GM12872 (cell line): ENCODE results near the gene PLAGL1.

Experiments used
- TF ChIP-seq, protein P1 (sequence below): IDR thresholded peaks from 3 replicates; pipeline ENCODE4 v1.5.1; 2011; ENCODE audit warnings: low read depth, mild to moderate bottlenecking, low read length, moderate library complexity; ENCODE audit not compliant: insufficient read depth

PLAGL1 gene

DNA sequence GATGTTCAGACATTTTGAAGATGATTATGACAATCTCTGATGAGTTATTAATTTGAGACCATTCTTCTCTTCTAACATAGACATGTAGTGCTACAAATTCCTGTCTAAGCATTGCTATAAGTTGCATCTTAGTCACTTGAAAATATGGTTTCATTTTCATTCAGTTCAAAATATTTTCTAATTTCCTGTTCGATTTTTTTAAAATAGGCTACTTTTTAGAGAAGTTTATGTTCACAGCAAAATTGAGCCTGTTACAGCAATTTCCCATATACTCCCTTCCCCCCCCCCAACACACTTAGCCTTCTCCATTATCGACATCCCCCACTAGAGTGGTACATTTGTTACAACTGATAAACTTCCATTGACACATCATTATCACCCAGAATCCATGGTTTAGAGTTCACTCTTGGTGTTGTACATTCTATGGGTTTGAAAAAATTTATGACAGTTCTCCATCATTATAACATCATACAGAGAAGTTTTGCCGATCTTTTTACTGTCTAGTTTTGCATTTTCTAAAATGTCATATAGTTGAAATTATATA is 31.2 kb downstream of the PLAGL1 start:
- TF ChIP-seq, protein P1, sequence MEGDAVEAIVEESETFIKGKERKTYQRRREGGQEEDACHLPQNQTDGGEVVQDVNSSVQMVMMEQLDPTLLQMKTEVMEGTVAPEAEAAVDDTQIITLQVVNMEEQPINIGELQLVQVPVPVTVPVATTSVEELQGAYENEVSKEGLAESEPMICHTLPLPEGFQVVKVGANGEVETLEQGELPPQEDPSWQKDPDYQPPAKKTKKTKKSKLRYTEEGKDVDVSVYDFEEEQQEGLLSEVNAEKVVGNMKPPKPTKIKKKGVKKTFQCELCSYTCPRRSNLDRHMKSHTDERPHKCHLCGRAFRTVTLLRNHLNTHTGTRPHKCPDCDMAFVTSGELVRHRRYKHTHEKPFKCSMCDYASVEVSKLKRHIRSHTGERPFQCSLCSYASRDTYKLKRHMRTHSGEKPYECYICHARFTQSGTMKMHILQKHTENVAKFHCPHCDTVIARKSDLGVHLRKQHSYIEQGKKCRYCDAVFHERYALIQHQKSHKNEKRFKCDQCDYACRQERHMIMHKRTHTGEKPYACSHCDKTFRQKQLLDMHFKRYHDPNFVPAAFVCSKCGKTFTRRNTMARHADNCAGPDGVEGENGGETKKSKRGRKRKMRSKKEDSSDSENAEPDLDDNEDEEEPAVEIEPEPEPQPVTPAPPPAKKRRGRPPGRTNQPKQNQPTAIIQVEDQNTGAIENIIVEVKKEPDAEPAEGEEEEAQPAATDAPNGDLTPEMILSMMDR = no peak

DNA sequence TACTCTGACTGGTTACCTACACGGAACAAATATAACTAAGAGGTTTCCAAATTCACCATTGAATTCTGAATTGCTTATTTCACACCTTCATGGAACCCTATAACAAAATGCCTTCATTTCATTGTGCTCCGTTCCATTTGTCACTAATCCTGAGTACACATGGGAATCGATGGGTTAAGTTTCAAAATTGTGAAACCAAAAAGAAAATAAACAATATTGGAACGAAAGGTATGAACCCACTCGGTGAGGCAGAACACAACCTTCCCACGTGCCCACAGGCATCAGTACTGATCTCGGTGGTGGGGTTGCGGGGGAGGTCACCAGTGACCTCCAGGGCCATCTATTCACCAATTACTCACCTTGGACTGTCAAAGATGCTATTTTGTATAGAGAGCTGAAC is 34.0 kb downstream of the PLAGL1 start:
- TF ChIP-seq, protein P1 = no peak

DNA sequence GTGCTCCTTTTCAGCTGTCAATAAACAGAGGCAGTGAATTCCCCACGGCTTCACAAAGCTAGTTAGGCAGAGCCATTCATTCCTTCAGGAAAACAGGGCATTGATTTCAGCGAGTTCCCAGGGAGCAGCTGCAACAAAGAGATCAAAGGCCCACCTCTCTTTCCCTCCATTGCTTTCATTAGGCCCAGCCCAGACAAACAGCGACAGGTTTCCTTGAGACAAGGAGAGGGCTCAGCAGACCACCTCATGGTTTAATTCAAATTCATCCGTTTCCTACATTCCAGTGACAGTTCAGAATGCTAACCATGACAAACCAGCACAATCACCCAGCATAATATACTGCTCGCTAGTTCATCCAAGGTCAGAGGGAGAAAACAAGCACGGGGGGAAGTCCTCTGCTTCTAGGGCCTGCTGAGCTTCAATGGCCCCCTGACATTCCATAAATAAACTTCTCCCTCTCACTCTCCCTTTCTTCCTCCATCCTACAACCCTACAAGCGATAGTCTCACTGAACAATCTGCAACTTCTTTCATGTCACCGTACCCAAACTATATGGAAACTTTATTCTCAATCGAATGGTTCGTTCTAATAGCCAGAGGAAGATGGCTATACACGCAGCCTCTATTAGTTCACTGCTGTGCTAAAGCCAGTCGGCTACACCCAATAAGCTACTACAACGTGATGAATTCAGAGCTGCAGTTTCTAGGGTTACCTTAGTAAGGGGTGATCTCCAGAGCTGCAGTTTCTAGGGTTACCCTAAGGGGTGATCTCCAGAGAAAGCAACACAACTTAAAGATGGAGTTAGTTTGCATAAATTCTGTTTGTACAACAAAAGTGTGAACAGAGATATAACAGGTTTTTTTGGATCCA is 34.7 kb downstream of the PLAGL1 start:
- TF ChIP-seq, protein P1 = no peak

DNA sequence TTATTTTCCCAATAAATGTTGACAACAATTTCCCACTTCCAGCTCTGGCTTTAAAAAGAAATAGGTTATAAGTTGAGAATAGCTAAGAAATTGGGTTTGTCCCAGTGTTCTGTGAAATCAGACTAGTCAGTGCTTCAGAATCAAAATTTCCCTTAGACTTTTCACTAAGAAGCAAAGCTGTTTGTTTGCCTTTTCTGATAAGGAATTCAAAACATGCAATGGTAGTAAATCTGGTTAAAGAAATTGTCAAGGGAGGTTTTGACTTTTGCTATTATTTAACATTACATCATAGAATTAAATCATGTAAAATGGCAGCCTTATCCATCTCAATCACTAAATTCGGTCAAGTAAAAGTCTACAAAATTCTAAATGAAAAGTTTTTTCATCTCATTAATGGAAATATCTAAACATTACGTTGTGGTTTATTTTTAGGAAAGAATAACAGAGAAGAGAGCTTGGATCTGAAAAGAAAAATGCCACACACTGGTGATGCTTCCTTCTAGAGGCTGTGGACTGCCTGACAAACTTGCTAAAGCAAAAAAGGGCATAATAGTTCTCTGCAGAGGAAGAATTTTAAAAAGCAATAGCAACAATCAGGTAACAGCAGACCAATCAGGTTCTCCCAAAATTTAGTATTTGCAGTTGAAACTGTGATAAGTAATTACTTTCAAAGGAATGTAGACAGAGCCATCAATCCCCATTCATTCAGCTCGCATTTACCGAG is 36.4 kb downstream of the PLAGL1 start:
- TF ChIP-seq, protein P1 = no peak

DNA sequence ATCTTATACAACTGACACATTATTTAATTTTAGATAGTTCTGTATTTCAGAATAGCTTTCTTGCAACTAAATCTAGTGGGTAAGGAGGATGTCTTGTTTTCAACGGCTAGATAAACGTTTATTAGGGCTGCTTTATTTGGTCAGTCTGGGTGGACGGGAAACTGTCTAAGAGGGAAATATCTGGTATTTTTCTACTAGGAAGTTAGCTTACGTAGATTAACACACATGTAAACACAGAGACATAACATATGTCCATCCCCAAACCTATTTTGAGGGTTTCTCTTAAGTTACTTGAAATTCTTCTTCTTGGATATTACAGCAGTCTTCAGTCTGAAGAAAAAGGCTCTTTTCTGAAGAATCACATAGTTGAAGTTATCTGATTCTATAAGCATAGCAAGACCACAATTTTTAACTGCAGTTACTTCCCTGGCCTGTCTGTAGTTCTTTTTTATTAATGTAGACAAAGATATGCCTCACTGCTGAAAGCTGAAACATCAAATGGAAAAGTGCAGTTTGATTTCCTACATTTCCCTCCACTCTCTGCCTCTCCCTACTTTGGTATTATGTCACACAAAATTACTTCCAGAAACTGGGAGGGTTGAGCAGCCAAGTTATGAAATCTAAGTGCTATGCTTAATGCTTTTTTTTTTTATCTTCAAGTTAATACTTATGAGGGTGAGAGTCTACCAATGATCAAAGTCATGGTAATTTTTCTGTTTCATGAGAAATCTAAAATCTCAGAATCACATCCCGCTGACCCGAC is 37.4 kb downstream of the PLAGL1 start:
- TF ChIP-seq, protein P1 = no peak

DNA sequence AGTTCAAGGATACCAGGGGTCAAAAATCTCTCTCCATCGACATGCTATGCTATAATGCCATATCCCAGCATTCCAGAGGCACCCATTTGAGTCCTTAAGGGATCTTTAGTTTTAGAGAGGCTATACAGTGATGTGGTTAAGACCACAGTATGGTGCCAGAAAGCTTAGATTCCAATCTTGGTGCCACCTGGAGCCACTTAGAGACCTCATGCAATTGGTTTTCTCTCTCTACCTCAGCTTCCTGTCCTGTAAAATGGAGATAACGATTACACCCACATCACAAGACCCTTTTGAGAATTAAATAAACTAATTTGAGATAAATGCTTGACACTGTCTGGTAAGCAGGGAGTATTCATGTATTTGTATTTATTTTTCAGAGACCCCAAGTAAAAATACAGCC is 39.0 kb downstream of the PLAGL1 start:
- TF ChIP-seq, protein P1 = no peak
